Stomach (tissue), 4 donors: ENCODE results near the gene FGGY.

Source experiments
- CTCF ChIP-seq, 7 experiments: fragments of 450-650 bp in 4 of 7; fragments of 200-600 bp in 3 of 7; sonication (generic) in 3 of 7; IDR thresholded peaks; one replicate each; pipeline ENCODE4 v1.5.1; 2016 to 2019; ENCODE audit warnings: antibody characterized with exemption in 7 of 7, control low read depth in 2 of 7, mild to moderate bottlenecking in 1 of 7
- POLR2A ChIP-seq, 4 donors: fragments of 450-650 bp; IDR thresholded peaks; one replicate each; pipeline ENCODE4 v1.6.1; 2016; ENCODE audit warnings: antibody characterized with exemption in 4 of 4, control low read depth in 2 of 4, mild to moderate bottlenecking in 1 of 4, moderate library complexity in 1 of 4
- POLR2AphosphoS5 ChIP-seq, 3 donors: sonication (generic); formaldehyde crosslinking; IDR thresholded peaks; one replicate each; pipeline ENCODE4 v1.6.1; 2016; ENCODE audit warnings: antibody characterized with exemption in 3 of 3

DNA sequence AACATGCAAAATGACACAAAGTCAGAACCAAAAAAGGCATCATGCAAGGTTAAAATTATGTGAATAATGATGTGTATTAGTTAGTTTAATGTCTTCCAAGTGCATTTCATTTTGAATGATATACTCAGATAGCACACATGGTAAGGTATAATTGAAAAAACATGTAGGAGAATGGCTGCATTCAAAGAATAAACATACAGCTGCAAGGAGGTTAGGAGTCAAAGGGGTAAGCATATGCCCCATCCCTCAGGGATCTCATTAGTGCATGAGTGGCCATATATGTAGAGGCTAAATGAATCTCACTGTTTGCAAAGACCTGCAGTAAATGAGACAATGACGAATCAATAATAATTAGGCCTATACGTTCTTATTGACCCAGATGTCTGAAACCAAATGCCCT, 338.2 kb downstream of the FGGY start:
- no peak for TF ChIP-seq POLR2AphosphoS5 (IDR thresholded peaks at IDR 0.05)
- TF ChIP-seq CTCF (IDR thresholded peaks at IDR 0.05): no peak
- no peak for TF ChIP-seq POLR2A (IDR thresholded peaks at IDR 0.05)
